CD4-positive, alpha-beta memory T cell (primary cell): ENCODE measurements around the gene MRPL37. TPM values are rescaled to one million over a fixed set of nuclear protein-coding genes. Genes with fewer than 3 reads are reported as not detected.

Experiments used
- CTCF ChIA-PET: fragments of 350-600 bp; sonication (Branson Sonifier 250); formaldehyde crosslinking; loops from one replicate; lab custom pipeline; 2021; ENCODE audit warnings: inconsistent platforms; ENCODE audit not compliant: partially characterized antibody; lab: Charles Lee
- POLR2A ChIA-PET: fragments of 350-600 bp; sonication (Branson Sonifier 250); formaldehyde crosslinking; loops from one replicate; lab custom pipeline; 2021; ENCODE audit not compliant: partially characterized antibody; lab: Charles Lee
- DNase-seq, 5 donors: peaks; one replicate each; pipeline versions ENCODE4 v3.0.0 to v3.0.0-alpha.2; 2020 to 2022; ENCODE audit warnings: mixed read lengths in 1 of 5
- H3K27ac ChIP-seq: one replicate; pipeline ENCODE4 v1.7.0; 2013; ENCODE audit warnings: low read depth, low read length
- H3K27me3 ChIP-seq: 2 replicates; pipeline ENCODE4 v1.7.0; 2013; ENCODE audit warnings: mild to moderate bottlenecking, low read length, moderate library complexity; ENCODE audit not compliant: insufficient read depth
- H3K36me3 ChIP-seq: 2 replicates; pipeline ENCODE4 v1.7.0; 2013; ENCODE audit warnings: mild to moderate bottlenecking, low read length, moderate library complexity; ENCODE audit not compliant: insufficient read depth
- H3K4me1 ChIP-seq: 2 replicates; pipeline ENCODE4 v1.7.0; 2013; ENCODE audit warnings: mild to moderate bottlenecking, low read length, moderate library complexity; ENCODE audit not compliant: insufficient read depth
- H3K4me3 ChIP-seq, 2 donors: one replicate each; pipeline ENCODE4 v1.7.0; 2013; ENCODE audit warnings: low read length in 2 of 2, mild to moderate bottlenecking in 1 of 2
- H3K9me3 ChIP-seq, 2 donors: one replicate each; pipeline ENCODE4 v1.7.0; 2013; ENCODE audit warnings: low read length in 2 of 2, control low read depth in 1 of 2; ENCODE audit not compliant: control insufficient read depth in 1 of 2
- H3K27ac Mint-ChIP-seq, 7 donors: one replicate each; pipeline ENCODE4 v1.8.0; 2020 to 2021; ENCODE audit warnings: mixed read lengths in 7 of 7, mild to moderate bottlenecking in 6 of 7, inconsistent platforms in 3 of 7, moderate library complexity in 3 of 7
- H3K27me3 Mint-ChIP-seq, 2 donors: one replicate each; pipeline ENCODE4 v1.8.0; 2020 to 2021; ENCODE audit warnings: mixed read lengths in 2 of 2
- H3K36me3 Mint-ChIP-seq, 2 donors: one replicate each; pipeline ENCODE4 v1.8.0; 2020 to 2021; ENCODE audit warnings: mixed read lengths in 2 of 2, inconsistent platforms in 1 of 2, mild to moderate bottlenecking in 1 of 2
- H3K4me1 Mint-ChIP-seq, 4 donors: one replicate each; pipeline ENCODE4 v1.8.0; 2020 to 2021; ENCODE audit warnings: mixed read lengths in 4 of 4, mild to moderate bottlenecking in 1 of 4
- H3K4me3 Mint-ChIP-seq, 8 donors: one replicate each; pipeline ENCODE4 v1.8.0; 2020 to 2021; ENCODE audit warnings: mixed read lengths in 8 of 8, mild to moderate bottlenecking in 7 of 8, moderate library complexity in 6 of 8, inconsistent platforms in 3 of 8
- H3K9me3 Mint-ChIP-seq, 8 donors: one replicate each; pipeline ENCODE4 v1.8.0; 2020 to 2021; ENCODE audit warnings: mixed read lengths in 8 of 8, mild to moderate bottlenecking in 5 of 8, inconsistent platforms in 3 of 8, moderate library complexity in 1 of 8
- intact Hi-C: fragments of 100-400 bp; cut with micrococcal nuclease; formaldehyde crosslinking; loops from one replicate; pipeline ENCODE4 v1.15.1; 2023
- polyA plus RNA-seq, 2 donors: library from polyadenylated mRNA; unstranded; fragments of 300-500 nt; fragmentation: Illumina TruSeq; gene quantifications; one replicate each; pipeline ENCODE4 v1.2.3, GENCODE V29; 2021
- total RNA-seq, 2 experiments: library from RNA; stranded (reverse); gene quantifications; one replicate each; pipeline ENCODE4 v1.2.3, GENCODE V29; 2021

Gene MRPL37
- total and polyA plus RNA-seq, 4 experiments from 2014 or later = 33.4 to 89.1 (median 46.1) TPM

DNA sequence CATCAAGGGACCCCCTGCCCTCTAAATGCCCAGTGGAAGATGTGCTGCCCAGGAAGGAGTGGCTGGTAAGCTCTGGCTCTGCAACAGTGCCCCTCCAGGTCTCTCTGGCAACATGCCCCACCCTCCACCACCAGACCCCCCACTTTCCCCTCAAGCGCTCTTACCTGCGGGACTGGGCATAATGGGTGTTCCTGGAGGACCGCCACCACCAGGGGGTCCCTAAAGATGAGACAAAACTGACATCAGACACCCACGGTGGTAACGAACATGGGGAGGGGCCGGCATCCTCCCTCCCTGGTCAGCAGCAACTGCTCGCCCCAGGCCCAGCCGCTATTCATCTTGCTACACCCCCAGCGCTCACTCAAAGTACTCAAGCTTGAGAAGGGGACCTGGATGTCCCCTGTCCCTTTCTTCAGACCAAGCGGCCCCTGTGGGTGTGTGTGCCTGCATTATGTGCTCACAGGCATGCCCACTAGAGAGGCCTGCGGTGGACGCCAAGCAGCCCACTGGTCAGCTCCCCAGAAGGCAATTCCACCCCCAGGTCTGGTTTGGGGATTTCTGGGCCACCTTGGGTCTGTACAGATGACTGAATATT, 40.9 kb downstream of the MRPL37 start:
- Mint-ChIP-seq H3K9me3 (no peaks in the 10 kb centered on the region), H3K27me3 (no peaks in the 10 kb centered on the region), H3K4me1 (peaks cover 0 to 2% (median 0%) of the 10 kb centered on the region in 4 donors), H3K4me3 (no peak overlapping the region), H3K36me3 (peaks cover 39 to 53% of the 10 kb centered on the region in 2 donors), H3K27ac (peak overlapping the region in 1 of 7 donors; percentile 25)
- intact Hi-C loops = no loop called here
- no peak for DNase-seq
- H3K4me1 ChIP-seq = no peaks in the 10 kb centered on the region
- H3K27ac ChIP-seq = no peak overlapping the region
- POLR2A ChIA-PET = no interaction called here
- no peaks in the 10 kb centered on the region for H3K9me3 ChIP-seq
- no peak overlapping the region for H3K4me3 ChIP-seq
- CTCF ChIA-PET = no interaction called here
- H3K36me3 ChIP-seq = peaks cover 31% of the 10 kb centered on the region
- no peaks in the 10 kb centered on the region for H3K27me3 ChIP-seq

DNA sequence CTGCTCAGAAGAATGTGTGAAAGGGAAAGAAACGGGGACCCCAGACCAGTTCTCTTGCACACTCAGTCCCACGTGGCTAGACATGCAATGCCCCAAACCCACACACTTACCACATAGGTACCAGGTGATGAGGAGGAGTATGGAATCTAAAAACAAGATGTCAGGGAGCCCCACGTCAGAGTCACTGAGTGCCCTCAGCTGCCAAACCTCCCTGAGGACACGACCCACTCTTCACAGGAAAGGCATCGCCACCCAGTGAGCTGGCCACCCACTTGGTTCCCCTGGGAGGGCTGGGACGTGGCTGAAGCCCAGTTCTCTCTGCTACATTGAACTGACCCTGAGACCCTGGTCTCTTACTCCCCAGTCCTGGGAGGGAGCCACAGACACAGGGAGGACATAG, 41.4 kb downstream of the MRPL37 start:
- Histone ChIP-seq H3K36me3 (peaks cover 31% of the 10 kb centered on the region), H3K4me3 (no peak overlapping the region), H3K4me1 (no peaks in the 10 kb centered on the region), H3K27me3 (no peaks in the 10 kb centered on the region), H3K9me3 (no peaks in the 10 kb centered on the region), H3K27ac (no peak overlapping the region)
- intact Hi-C loops = no loop called here
- no peaks in the 10 kb centered on the region for H3K27me3 Mint-ChIP-seq
- peak overlapping the region in 1 of 7 donors; percentile 25 for H3K27ac Mint-ChIP-seq
- peaks cover 37 to 56% of the 10 kb centered on the region in 2 donors for H3K36me3 Mint-ChIP-seq
- no peak overlapping the region for H3K4me3 Mint-ChIP-seq
- H3K9me3 Mint-ChIP-seq = no peaks in the 10 kb centered on the region
- ChIA-PET POLR2A (no interaction called here), CTCF (no interaction called here)
- peaks cover 0 to 2% (median 0%) of the 10 kb centered on the region in 4 donors for H3K4me1 Mint-ChIP-seq
- DNase-seq = no peak

DNA sequence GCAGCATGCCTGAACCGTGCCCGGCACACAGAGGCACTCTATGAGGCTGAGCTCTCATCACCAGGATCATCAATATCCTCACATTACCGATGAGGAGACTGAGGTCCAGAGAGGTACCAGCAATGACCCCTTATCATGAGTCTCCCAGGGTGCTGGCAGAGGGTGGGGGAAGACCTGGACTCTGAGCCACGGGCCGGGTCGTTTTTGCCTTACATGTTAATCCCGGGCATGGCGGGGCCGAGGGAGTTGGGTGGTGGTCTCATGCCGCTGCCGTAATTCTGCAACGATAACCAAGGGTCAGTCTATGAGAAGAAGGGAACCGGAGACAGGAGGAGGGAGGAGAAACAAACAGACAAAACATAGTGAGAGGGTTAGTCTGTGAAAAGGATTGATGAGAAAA, 43.1 kb downstream of the MRPL37 start:
- peak overlapping the region in 1 of 7 donors; percentile 66 for H3K27ac Mint-ChIP-seq

DNA sequence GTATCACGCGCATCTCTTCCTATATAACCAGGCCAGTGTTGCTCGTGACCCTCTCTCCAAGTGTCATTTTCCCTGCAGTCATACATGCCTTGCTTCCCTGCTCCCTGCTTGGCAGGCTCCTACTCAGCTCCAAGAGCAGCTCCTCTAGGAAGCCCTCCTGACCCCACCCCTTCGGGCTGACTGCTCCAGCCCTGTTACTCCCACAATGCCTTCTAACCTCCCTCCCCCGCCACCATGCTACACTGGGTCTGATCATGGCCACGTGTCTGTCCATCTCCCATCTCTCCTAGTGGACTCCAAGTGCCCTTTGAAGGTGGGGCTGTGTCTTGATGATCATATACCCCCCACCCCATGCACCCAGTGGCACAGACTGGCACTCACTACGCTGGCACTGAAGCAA, 44.7 kb downstream of the MRPL37 start:
- H3K9me3 ChIP-seq = no peaks in the 10 kb centered on the region
- Mint-ChIP-seq H3K36me3 (peaks cover 21 to 47% of the 10 kb centered on the region in 2 donors), H3K27me3 (no peaks in the 10 kb centered on the region), H3K9me3 (no peaks in the 10 kb centered on the region), H3K27ac (no peak overlapping the region), H3K4me1 (no peaks in the 10 kb centered on the region), H3K4me3 (no peak overlapping the region)
- intact Hi-C loops = no loop called here
- POLR2A ChIA-PET = no interaction called here
- H3K4me1 ChIP-seq = no peaks in the 10 kb centered on the region
- H3K27ac ChIP-seq = no peak overlapping the region
- no peak for DNase-seq
- H3K36me3 ChIP-seq = peaks cover 29% of the 10 kb centered on the region
- CTCF ChIA-PET = no interaction called here
- no peak overlapping the region for H3K4me3 ChIP-seq
- H3K27me3 ChIP-seq = no peaks in the 10 kb centered on the region

More for the DNA sequence above, 43.1 kb downstream of the MRPL37 start:
- no peak overlapping the region for H3K4me3 ChIP-seq
- H3K4me1 ChIP-seq = no peaks in the 10 kb centered on the region
- no peak overlapping the region for H3K4me3 Mint-ChIP-seq
- POLR2A ChIA-PET = no interaction called here
- no peaks in the 10 kb centered on the region for H3K9me3 Mint-ChIP-seq
- intact Hi-C loops = no loop called here
- DNase-seq = no peak
- no peaks in the 10 kb centered on the region for H3K4me1 Mint-ChIP-seq
- H3K27ac ChIP-seq = no peak overlapping the region
- no peaks in the 10 kb centered on the region for H3K27me3 ChIP-seq
- H3K36me3 ChIP-seq = peaks cover 24% of the 10 kb centered on the region
- CTCF ChIA-PET = no interaction called here
- H3K36me3 Mint-ChIP-seq = peaks cover 23 to 48% of the 10 kb centered on the region in 2 donors
- no peaks in the 10 kb centered on the region for H3K27me3 Mint-ChIP-seq
- H3K9me3 ChIP-seq = no peaks in the 10 kb centered on the region

DNA sequence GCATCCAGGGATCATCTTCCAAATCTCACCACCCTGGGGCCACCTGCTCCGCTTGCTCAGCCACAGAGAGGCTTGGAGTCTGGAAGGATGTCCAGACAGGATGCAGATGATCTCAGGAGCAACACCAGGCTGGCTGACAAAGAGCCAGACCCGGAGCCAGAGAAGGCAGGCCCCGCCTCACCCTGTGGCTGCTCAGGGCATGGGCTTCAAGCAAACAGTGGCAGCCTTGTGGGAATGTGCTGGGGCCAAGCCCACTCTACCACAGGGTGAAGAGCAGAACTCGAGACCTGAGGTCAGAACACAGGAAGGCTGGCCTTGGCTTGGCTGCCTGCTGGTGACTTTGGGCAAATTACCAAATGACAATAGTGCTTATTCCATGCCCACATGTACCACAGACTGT, 45.5 kb downstream of the MRPL37 start:
- ChIA-PET POLR2A (no interaction called here), CTCF (no interaction called here)
- no peaks in the 10 kb centered on the region for H3K27me3 ChIP-seq
- H3K4me3 Mint-ChIP-seq = no peak overlapping the region
- H3K9me3 ChIP-seq = no peaks in the 10 kb centered on the region
- no peak overlapping the region for H3K27ac Mint-ChIP-seq
- H3K27me3 Mint-ChIP-seq = no peaks in the 10 kb centered on the region
- no peak overlapping the region for H3K4me3 ChIP-seq
- H3K4me1 Mint-ChIP-seq = no peaks in the 10 kb centered on the region
- no peaks in the 10 kb centered on the region for H3K9me3 Mint-ChIP-seq
- no peak for DNase-seq
- H3K36me3 Mint-ChIP-seq = peaks cover 18 to 50% of the 10 kb centered on the region in 2 donors
- H3K27ac ChIP-seq = no peak overlapping the region
- no peaks in the 10 kb centered on the region for H3K4me1 ChIP-seq
- intact Hi-C loops = no loop called here
- peaks cover 26% of the 10 kb centered on the region for H3K36me3 ChIP-seq

DNA sequence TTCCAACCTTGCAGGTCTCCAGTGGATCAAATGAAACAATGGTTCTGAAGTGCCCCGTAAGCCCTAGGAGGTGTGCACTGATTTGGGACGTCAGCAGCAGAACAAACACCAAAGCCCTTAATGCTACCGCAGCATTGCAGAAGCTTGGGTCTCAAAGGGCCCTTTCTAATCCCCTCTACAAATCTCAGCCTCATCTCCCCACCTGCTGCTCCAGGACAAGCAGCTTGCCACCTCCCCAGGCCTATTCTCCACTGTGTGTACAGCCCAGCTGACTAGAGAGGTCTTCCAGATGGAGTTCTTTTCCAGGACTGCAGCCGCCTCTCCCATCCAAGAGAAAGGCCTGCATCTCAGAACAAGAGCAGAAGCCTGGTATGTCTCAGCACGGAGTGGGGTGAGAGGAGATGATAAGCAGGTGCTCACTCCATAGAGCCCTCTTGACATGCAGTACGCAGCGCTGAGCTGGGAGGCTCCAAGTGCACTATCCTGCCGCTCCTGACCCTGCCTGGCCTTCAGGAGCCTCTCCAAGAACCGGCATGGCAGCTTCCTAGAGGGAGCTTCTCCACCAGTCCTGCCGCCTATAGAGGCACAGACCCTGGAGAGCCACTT, 46.3 kb downstream of the MRPL37 start:
- Mint-ChIP-seq H3K4me3 (no peak overlapping the region), H3K27ac (peak overlapping the region in 3 of 7 donors; percentile 37 to 42 (median 37)), H3K9me3 (no peaks in the 10 kb centered on the region), H3K27me3 (no peaks in the 10 kb centered on the region), H3K4me1 (no peaks in the 10 kb centered on the region), H3K36me3 (peaks cover 18 to 52% of the 10 kb centered on the region in 2 donors)
- Histone ChIP-seq H3K27ac (no peak overlapping the region), H3K36me3 (peaks cover 27% of the 10 kb centered on the region), H3K9me3 (no peaks in the 10 kb centered on the region), H3K4me3 (no peak overlapping the region), H3K27me3 (no peaks in the 10 kb centered on the region), H3K4me1 (no peaks in the 10 kb centered on the region)
- POLR2A ChIA-PET = no interaction called here
- no peak for DNase-seq
- intact Hi-C loops = no loop called here
- CTCF ChIA-PET = no interaction called here

DNA sequence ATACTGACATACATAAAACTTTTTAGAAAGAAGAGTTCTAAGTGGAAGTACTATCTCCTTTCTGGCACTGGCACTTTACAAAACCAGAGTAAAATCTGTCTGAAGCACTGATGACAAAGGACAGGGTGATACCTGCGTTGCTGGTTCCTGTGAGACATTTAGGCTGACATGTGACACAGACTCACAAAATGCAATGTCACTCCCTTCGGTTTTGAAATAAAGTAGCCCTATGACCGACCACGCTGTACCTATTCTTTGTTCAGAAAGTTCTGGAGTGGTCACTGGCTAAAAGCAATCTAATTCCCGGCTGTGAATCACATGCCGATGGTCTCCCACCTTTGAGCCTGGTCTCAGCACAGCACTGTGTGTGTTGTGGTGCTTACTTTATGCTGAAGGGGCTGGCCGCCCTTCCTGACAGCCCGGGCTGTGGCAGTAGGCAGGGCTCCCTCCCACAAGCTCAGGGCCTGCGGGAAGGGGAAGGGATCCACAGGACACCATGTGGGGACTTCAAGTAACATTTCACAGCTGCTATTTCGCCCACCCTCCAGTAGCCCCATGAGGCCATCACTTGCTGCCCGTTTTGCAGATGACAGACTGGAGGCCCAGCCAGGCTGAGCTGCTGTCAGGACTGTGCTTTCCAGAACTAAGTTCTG, 48.0 kb downstream of the MRPL37 start:
- Mint-ChIP-seq H3K36me3 (peaks cover 13 to 63% of the 10 kb centered on the region in 2 donors), H3K9me3 (no peaks in the 10 kb centered on the region), H3K4me3 (no peak overlapping the region), H3K27me3 (no peaks in the 10 kb centered on the region), H3K4me1 (no peaks in the 10 kb centered on the region), H3K27ac (peak overlapping the region in 1 of 7 donors; percentile 43)
- H3K9me3 ChIP-seq = no peaks in the 10 kb centered on the region
- no peak overlapping the region for H3K4me3 ChIP-seq
- peaks cover 26% of the 10 kb centered on the region for H3K36me3 ChIP-seq
- intact Hi-C loops = no loop called here
- H3K27me3 ChIP-seq = no peaks in the 10 kb centered on the region
- DNase-seq = no peak
- ChIA-PET POLR2A (no interaction called here), CTCF (no interaction called here)
- no peaks in the 10 kb centered on the region for H3K4me1 ChIP-seq
- no peak overlapping the region for H3K27ac ChIP-seq
